ENCODE data around the gene PFN4. TPM values are rescaled to one million over a fixed set of nuclear protein-coding genes. Genes with fewer than 3 reads are reported as not detected.
"Not testable (repeated sequence)": the region's sequence is repeated elsewhere in the genome, so short reads cannot be mapped to it uniquely, and the experiment has no call there.

PFN4 gene
- total and polyA plus RNA-seq, 7 donors, result 0.12 to 1.9 TPM; not detected in 5

DNA sequence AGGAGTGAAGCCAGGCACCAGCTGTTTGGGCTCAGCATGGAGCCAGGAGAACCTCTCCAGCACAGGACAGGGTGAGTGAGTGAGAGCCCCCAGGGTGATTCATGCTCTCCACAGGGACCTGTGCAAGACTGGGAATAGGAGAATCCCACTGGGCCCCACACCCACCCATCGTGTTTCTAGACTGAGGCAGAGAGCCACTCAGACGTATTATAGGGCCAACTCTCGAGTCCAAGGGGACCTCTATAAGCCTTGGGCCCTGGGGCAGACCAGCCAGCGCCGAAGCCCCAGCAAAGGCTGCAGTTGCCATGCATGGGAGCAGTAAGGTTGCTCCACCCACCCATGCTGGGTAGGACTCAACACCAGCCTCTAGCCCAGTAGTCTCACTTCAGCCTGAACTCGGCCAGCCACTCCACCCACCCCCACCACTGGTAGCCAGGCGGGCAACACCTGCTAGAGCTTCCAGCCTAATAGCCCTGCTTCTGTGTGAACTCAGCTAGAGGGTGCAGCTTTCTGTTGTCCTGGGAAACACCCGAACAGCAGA is 19.0 kb downstream of the PFN4 start:
- no peak for DNase-seq
- WGBS, 2 donors, result 93 to 97% methylated on average over 8 of the region's 8 CpGs
- Histone ChIP-seq H3K36me3 (peaks cover 0 to 8% (median 0%) of the 10 kb centered on the region in 4 donors), H3K27me3 (no peaks in the 10 kb centered on the region), H3K4me1 (no peaks in the 10 kb centered on the region), H3K9me3 (no peaks in the 10 kb centered on the region), H3K4me3 (no peak overlapping the region), H3K27ac (no peak overlapping the region)
- intact Hi-C loops (cut with DNase I), result no loop called here
- no peak for TF ChIP-seq EP300 (IDR thresholded peaks at IDR 0.05)
- TF ChIP-seq, protein P1, sequence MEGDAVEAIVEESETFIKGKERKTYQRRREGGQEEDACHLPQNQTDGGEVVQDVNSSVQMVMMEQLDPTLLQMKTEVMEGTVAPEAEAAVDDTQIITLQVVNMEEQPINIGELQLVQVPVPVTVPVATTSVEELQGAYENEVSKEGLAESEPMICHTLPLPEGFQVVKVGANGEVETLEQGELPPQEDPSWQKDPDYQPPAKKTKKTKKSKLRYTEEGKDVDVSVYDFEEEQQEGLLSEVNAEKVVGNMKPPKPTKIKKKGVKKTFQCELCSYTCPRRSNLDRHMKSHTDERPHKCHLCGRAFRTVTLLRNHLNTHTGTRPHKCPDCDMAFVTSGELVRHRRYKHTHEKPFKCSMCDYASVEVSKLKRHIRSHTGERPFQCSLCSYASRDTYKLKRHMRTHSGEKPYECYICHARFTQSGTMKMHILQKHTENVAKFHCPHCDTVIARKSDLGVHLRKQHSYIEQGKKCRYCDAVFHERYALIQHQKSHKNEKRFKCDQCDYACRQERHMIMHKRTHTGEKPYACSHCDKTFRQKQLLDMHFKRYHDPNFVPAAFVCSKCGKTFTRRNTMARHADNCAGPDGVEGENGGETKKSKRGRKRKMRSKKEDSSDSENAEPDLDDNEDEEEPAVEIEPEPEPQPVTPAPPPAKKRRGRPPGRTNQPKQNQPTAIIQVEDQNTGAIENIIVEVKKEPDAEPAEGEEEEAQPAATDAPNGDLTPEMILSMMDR (IDR thresholded peaks at IDR 0.05), result no peak
- TF ChIP-seq POLR2A (IDR thresholded peaks at IDR 0.05), result no peak
- no peak for TF ChIP-seq POLR2AphosphoS5 (IDR thresholded peaks at IDR 0.05)

DNA sequence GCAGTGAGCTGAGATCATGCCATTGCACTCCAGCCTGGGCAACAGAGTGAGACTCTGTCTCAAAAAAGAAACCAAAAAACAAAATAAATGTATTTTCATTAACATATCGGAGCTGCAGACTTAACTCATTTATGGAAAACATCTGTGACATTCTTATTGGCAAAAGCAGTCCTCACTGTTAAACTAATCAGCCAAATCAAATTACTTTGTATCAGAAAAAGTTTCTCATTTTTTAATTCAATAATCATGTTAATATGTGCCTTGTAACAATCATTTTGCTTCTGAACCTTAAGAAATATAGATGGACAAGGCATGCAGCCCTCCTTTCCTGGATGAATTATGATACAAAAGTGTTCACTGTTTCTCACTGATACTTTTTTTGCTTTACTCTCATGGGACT is 20.5 kb downstream of the PFN4 start:
- intact Hi-C loops (cut with DNase I), result no loop called here
- Histone ChIP-seq H3K27ac (no peak overlapping the region), H3K36me3 (peaks cover 0 to 8% (median 0%) of the 10 kb centered on the region in 4 donors), H3K27me3 (no peaks in the 10 kb centered on the region), H3K9me3 (no peaks in the 10 kb centered on the region), H3K4me1 (no peaks in the 10 kb centered on the region), H3K4me3 (no peak overlapping the region)
- DNase-seq, result no peak
- 85 to 95% methylated on average over 1 of the region's 1 CpG for WGBS, 2 donors
- TF ChIP-seq POLR2AphosphoS5 (IDR thresholded peaks at IDR 0.05) (no peak), EP300 (IDR thresholded peaks at IDR 0.05) (no peak), POLR2A (IDR thresholded peaks at IDR 0.05) (no peak)
- TF ChIP-seq, protein P1 (IDR thresholded peaks at IDR 0.05), result no peak

DNA sequence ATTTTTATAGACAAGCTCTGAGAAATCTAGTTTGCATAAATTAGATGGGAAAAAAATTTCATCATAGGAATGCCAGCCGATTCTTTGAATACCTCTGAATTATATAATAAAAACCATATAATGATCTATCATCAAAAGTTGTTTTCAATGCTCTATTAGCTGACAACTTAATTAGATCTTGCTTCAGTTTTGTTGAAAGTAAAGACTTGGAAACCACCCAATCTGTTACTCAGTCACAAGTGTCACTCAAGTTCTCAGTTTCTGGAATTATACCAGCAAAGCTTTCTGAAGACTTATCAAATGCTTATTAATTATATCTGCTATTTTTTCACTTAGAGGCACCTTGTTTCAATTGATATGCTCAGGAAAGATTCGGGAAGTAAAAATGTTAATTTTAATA is 21.1 kb downstream of the PFN4 start:
- H3K27me3 ChIP-seq, result no peaks in the 10 kb centered on the region
- H3K4me1 ChIP-seq, result no peaks in the 10 kb centered on the region
- TF ChIP-seq, protein P1 (IDR thresholded peaks at IDR 0.05), result no peak
- TF ChIP-seq EP300 (IDR thresholded peaks at IDR 0.05), result no peak
- no peak for TF ChIP-seq POLR2A (IDR thresholded peaks at IDR 0.05)
- TF ChIP-seq POLR2AphosphoS5 (IDR thresholded peaks at IDR 0.05), result no peak
- DNase-seq, result no peak
- no peak overlapping the region for H3K27ac ChIP-seq
- intact Hi-C loops (cut with DNase I), result no loop called here
- no peaks in the 10 kb centered on the region for H3K9me3 ChIP-seq
- H3K36me3 ChIP-seq, result peaks cover 0 to 8% (median 0%) of the 10 kb centered on the region in 4 donors
- 74 to 93% methylated on average over 2 of the region's 2 CpGs for WGBS, 2 donors
- H3K4me3 ChIP-seq, result no peak overlapping the region

DNA sequence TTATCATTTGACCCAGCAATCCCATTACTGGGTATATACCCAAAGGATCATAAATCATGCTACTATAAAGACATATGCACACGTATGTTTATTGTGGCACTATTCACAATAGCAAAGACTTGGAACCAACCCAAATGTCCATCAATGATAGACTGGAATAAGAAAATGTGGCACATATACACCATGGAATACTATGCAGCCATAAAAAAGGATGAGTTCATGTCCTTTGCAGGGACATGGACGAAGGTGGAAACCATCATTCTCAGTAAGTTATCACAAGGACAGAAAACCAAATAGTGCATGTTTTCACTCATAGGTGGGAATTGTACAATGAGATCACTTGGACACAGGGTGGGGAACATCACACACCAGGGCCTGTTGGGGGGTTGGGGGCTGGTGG is 22.4 kb downstream of the PFN4 start:
- H3K27me3 ChIP-seq; H3K4me1 ChIP-seq; H3K9me3 ChIP-seq; DNase-seq; H3K4me3 ChIP-seq; H3K27ac ChIP-seq; intact Hi-C loops (cut with DNase I): not testable (repeated sequence)
- H3K36me3 ChIP-seq, result peaks cover 0 to 15% (median 5%) of the 10 kb centered on the region in 4 donors
- 76 to 86% methylated on average over 2 of the region's 2 CpGs for WGBS, 2 donors

DNA sequence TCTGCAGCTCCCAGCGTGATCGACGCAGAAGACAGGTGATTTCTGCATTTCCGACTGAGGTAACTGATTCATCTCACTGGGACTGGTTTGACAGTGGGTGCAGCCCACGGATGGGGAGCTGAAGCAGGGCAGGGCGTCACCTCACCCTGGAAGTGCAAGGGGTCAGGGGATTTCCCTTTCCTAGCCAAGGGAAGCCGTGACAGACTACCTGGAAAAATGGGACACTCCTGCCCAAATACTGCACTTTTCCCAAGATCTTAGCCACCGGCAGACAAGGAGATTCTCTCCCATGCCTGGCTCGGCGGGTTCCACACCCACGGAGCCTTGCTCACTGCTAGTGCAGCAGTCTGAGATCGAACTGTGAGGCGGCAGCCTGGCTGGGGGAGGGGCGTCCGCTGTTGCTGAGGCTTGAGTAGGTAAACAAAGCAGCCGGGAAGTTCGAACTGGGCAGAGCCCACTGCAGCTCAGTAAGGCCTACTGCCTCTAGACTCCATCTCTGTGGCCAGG is 27.9 kb downstream of the PFN4 start:
- peaks cover 0 to 16% (median 13%) of the 10 kb centered on the region in 4 donors for H3K36me3 ChIP-seq
- WGBS, 2 donors, result 78 to 85% methylated on average over 17 of the region's 17 CpGs
- H3K27me3 ChIP-seq; H3K4me1 ChIP-seq; H3K9me3 ChIP-seq; H3K27ac ChIP-seq; intact Hi-C loops (cut with DNase I); H3K4me3 ChIP-seq; DNase-seq: not testable (repeated sequence)

DNA sequence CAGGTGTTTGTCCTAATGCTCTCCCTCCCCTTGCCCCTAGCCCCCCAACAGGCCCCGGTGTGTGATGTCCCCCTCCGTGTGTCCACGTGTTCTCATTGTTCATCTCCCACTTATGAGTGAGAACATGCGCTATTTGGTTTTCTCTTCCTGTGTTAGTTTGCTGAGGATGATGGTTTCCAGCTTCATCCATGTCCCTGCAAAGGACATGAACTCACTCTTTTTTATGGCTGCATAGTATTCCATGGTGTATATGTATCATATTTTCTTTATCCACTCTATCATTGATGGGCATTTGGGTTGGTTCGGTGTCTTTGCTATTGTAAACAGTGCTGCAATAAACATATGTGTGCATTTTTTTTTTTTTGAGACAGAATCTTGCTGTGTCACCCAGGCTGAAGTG is 29.9 kb downstream of the PFN4 start:
- intact Hi-C loops (cut with DNase I); H3K4me3 ChIP-seq; H3K4me1 ChIP-seq; H3K27me3 ChIP-seq; DNase-seq; H3K9me3 ChIP-seq; H3K27ac ChIP-seq: not testable (repeated sequence)
- peaks cover 0 to 18% (median 13%) of the 10 kb centered on the region in 4 donors for H3K36me3 ChIP-seq
- whole genome bisulfite sequencing, 2 donors, result 97 to 98% methylated on average over 5 of the region's 5 CpGs
